K562 (cell line): ENCODE results near the gene COL25A1. TPM values are rescaled to one million over a fixed set of nuclear protein-coding genes. Genes with fewer than 3 reads are reported as not detected.
A peak's percentile ranks its signal among the peaks of the same experiment; 100 is the strongest.

ENCODE experiments used
- ATAC-seq: fragments of 200-7000 bp; cut with Tn5 transposase; 3 replicates; pipeline ENCODE4 v1.9.1; 2020; ENCODE audit warnings: moderate library complexity
- BruUV-seq: library from RNA; stranded (reverse); fragments of 400-500 nt; replicated peaks from 2 replicates; lab custom pipeline; 2021; lab: Mats Ljungman, UMichigan
- CTCF ChIA-PET: fragments of 300-600 bp; formaldehyde crosslinking; extraction: SDS; loops from one replicate; lab custom pipeline; 2021; ENCODE audit warnings: low intra/inter-chr PET ratio; lab: Yijun Ruan, JAX
- POLR2A ChIA-PET: fragments of 300-600, 350-650 bp; sonication (Branson Sonifier 250); formaldehyde crosslinking; extraction: SDS; loops from one replicate; lab custom pipeline; 2021; ENCODE audit warnings: antibody characterized with exemption, inconsistent platforms; lab: Yijun Ruan, JAX
- DNase-seq, 4 experiments: peaks; one replicate each; pipeline versions ENCODE4 v3.0.0 to v3.0.0-alpha.2; 2011 to 2018; ENCODE audit warnings: low spot score in 3 of 4, mixed read lengths in 3 of 4; ENCODE audit errors: extremely low read depth in 1 of 4
- FAIRE-seq: peaks from 2 replicates; lab custom pipeline; 2011; peaks lifted over from hg19 to GRCh38; lab: Jason Lieb, UNC
- H2AFZ ChIP-seq: 2 replicates; pipeline ENCODE4 v1.6.0; 2011; ENCODE audit warnings: low read depth, low read length, control low read depth, inconsistent platforms
- H3K27ac ChIP-seq: fragments of 200-600 bp; 3 replicates; pipeline ENCODE4 v1.8.0; 2011; ENCODE audit warnings: low read depth, mild to moderate bottlenecking, control low read depth, inconsistent platforms, low read length, moderate library complexity, mixed read lengths; ENCODE audit errors: extremely low read depth
- H3K27me3 ChIP-seq, 2 experiments: fragments of 300-600 bp in 1 of 2; 2 replicates in 1 of 2; 3 replicates in 1 of 2; pipeline versions ENCODE4 v1.6.0 to v1.8.0; 2011; ENCODE audit warnings: inconsistent platforms in 2 of 2, low read length in 2 of 2, mild to moderate bottlenecking in 1 of 2, mixed read lengths in 1 of 2, moderate library complexity in 1 of 2; ENCODE audit not compliant: control insufficient read depth in 2 of 2, insufficient read depth in 2 of 2
- H3K36me3 ChIP-seq: fragments of 300-600 bp; 3 replicates; pipeline ENCODE4 v1.8.0; 2011; ENCODE audit warnings: mild to moderate bottlenecking, low read length, inconsistent platforms; ENCODE audit not compliant: control insufficient read depth, insufficient read depth
- H3K4me1 ChIP-seq, 2 experiments: fragments of 200-600 bp in 1 of 2; replicated peaks in 1 of 2; 2 replicates in 1 of 2; 3 replicates in 1 of 2; pipeline versions ENCODE4 v1.5.1 to v1.8.0; 2011; ENCODE audit warnings: inconsistent platforms in 2 of 2, low read length in 2 of 2, mild to moderate bottlenecking in 1 of 2, mixed read lengths in 1 of 2, moderate library complexity in 1 of 2; ENCODE audit not compliant: control insufficient read depth in 2 of 2, insufficient read depth in 2 of 2
- H3K4me2 ChIP-seq: 2 replicates; pipeline ENCODE4 v1.6.1; 2011; ENCODE audit warnings: low read length, control low read depth, inconsistent platforms, mixed read lengths; ENCODE audit not compliant: insufficient read depth
- H3K4me3 ChIP-seq: fragments of 200-600 bp; sonication (generic), shearing (Covaris generic); 2 replicates; pipeline ENCODE4 v1.5.1; 2016; ENCODE audit warnings: control low read depth, inconsistent platforms
- H3K79me2 ChIP-seq: fragments of 200-600 bp; 3 replicates; pipeline ENCODE4 v1.8.0; 2011; ENCODE audit warnings: low read length, inconsistent platforms; ENCODE audit not compliant: control insufficient read depth, insufficient read depth
- H3K9ac ChIP-seq, 2 experiments: 2 replicates each; pipeline versions ENCODE4 v1.6.0 to v1.6.1; 2011; ENCODE audit warnings: low read depth in 2 of 2, low read length in 2 of 2, control low read depth in 1 of 2, inconsistent platforms in 1 of 2, mild to moderate bottlenecking in 1 of 2, mixed read lengths in 1 of 2; ENCODE audit not compliant: insufficient read depth in 1 of 2
- H3K9me1 ChIP-seq: one replicate; pipeline ENCODE4 v1.6.0; 2011; ENCODE audit warnings: inconsistent platforms, mild to moderate bottlenecking, low read length, moderate library complexity; ENCODE audit not compliant: control insufficient read depth, insufficient read depth
- H3K9me3 ChIP-seq: replicated peaks from 2 replicates; pipeline ENCODE4 v1.5.1; 2011; ENCODE audit warnings: low read depth, low read length, inconsistent platforms; ENCODE audit not compliant: control insufficient read depth, insufficient read depth
- H4K20me1 ChIP-seq: replicated peaks from 2 replicates; pipeline ENCODE4 v1.6.1; 2011; ENCODE audit warnings: low read length, inconsistent platforms, mixed read lengths; ENCODE audit not compliant: control insufficient read depth, insufficient read depth
- WGBS: fragments of 100-300 bp; shearing (Covaris generic); methylation state at CpG from one replicate; pipeline ENCODE4 v1.1.6; 2016; ENCODE audit warnings: low coverage, mixed read lengths; ENCODE audit not compliant: insufficient coverage; ENCODE audit errors: missing lambda C conversion rate; 5-methylcytosine and 5-hydroxymethylcytosine counted together
- in situ Hi-C: fragments of 300-500 bp; cut with MboI; formaldehyde crosslinking; loops from 4 replicates; pipeline ENCODE4 v1.15.0; 2018; ENCODE audit warnings: inconsistent platforms, mixed read lengths
- intact Hi-C: fragments of 100-400 bp; cut with micrococcal nuclease; formaldehyde crosslinking; loops from 2 replicates; pipeline ENCODE4 v1.14.2; 2022
- polyA plus RNA-seq, 8 experiments: library from polyadenylated mRNA; depleted of rRNA in 4 of 8; stranded (reverse) in 5 of 8; unstranded in 3 of 8; fragments of >200 nt; fragmentation: Nextera tagmentation in 2 of 8; fragmentation: Illumina TruSeq in 1 of 8; extraction: Ambion mirVana in 2 of 8; extraction: Trizol in 1 of 8; gene quantifications; 2 replicates each; pipeline versions ENCODE4 v1.2.1 to v1.2.3, GENCODE V29; 2011 to 2014; ENCODE audit warnings: inconsistent platforms in 1 of 8, missing spikeins in 1 of 8
- total RNA-seq, 7 experiments: library from RNA; depleted of rRNA in 6 of 7; stranded (reverse); fragments of >200 nt in 6 of 7; fragmentation: Illumina TruSeq in 2 of 7; extraction: Trizol in 2 of 7; gene quantifications; 2 replicates each; pipeline versions ENCODE4 v1.2.1 to v1.2.3, GENCODE V29; 2011 to 2021; ENCODE audit warnings: low replicate concordance in 1 of 7
- TF ChIP-seq, protein P1 (sequence below): fragments of 450-650 bp; IDR thresholded peaks from 2 replicates; pipeline ENCODE4 v1.6.1; 2016; ENCODE audit warnings: mild to moderate bottlenecking
- TF ChIP-seq, protein P2 (sequence below): fragments of 450-650 bp; IDR thresholded peaks from 2 replicates; pipeline ENCODE4 v1.6.1; 2018; ENCODE audit not compliant: partially characterized antibody

COL25A1 gene
- total and polyA plus RNA-seq, 9 of the 15 experiments (the other 6 are each of a cell fraction or from before 2014, with no cell fraction given), result 0.03 to 0.62 (median 0.27) TPM

DNA sequence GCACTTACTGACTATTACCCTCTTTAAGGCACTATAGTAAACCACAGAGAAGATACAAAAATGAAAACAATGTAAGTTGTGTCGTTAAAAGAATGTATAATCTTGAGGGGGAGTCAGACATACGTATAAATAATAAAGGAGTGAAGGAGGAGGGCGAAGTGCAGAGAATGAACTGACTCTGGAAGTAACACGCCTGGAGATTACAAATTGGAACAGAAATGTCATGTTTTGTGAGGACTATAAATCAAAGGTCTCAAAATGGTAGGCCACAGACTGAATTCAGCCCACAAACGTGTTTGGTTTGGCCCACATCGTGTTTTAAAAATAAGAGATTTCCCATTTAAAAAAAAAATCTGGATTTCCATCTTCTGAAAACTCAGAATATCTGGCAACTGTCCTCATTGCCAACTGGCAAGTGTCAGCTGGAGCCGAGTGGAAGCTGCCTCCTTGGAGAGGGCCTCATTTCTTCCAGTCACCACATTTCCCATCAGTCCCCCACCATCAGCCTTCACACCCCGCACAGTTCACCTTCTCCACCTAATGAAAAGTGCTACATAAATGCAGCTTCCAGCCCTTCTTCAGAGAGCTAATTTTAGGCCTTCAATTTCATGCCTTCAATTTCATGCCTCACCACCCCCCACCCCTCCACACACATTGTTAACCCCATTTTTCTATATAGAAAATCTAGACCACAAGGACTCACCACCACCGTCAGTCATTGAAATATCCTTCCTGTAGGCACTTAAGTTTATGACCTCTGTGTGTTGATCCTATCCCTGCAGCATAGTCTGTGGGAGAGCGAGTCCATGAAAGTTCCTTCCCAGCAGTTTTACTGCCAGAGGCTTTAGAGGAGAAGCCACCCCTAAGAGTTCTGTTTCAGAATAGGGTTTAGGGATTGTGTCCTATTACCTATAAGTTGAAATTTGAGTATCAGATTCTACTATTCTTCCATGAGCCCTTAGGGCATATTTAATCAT lies 32.0 kb upstream of the COL25A1 start:
- 21% methylated on average over 10 of the region's 10 CpGs for WGBS
- ATAC-seq (no peak), FAIRE-seq (no peak), DNase-seq (no peak)
- Histone ChIP-seq H4K20me1 (no peaks in the 10 kb centered on the region), H3K4me1 (no peaks in the 10 kb centered on the region), H3K4me2 (no peak overlapping the region), H3K79me2 (no peaks in the 10 kb centered on the region), H3K9ac (no peak overlapping the region), H3K27ac (no peak overlapping the region), H3K4me3 (no peak overlapping the region), H3K36me3 (no peaks in the 10 kb centered on the region), H3K9me3 (no peaks in the 10 kb centered on the region), H2AFZ (peak overlapping the region; percentile 1; the same call in 1 of the 2 replicates), H3K9me1 (no peaks in the 10 kb centered on the region), H3K27me3 (no peaks in the 10 kb centered on the region)
- BruUV-seq, result no TSS peak
- intact Hi-C loops (loop anchor here (5.0 kb wide), 1 partner anchor 73 kb away; no protein-coding TSS in a partner anchor), in situ Hi-C loops (no loop called here)
- ChIA-PET POLR2A (interaction anchor here (0.6 kb wide), 2 partner anchors 31 to 453 kb away, joined by 3 to 5 read pairs; no protein-coding TSS in a partner anchor), CTCF (no interaction called here)
- TF ChIP-seq, protein P1, sequence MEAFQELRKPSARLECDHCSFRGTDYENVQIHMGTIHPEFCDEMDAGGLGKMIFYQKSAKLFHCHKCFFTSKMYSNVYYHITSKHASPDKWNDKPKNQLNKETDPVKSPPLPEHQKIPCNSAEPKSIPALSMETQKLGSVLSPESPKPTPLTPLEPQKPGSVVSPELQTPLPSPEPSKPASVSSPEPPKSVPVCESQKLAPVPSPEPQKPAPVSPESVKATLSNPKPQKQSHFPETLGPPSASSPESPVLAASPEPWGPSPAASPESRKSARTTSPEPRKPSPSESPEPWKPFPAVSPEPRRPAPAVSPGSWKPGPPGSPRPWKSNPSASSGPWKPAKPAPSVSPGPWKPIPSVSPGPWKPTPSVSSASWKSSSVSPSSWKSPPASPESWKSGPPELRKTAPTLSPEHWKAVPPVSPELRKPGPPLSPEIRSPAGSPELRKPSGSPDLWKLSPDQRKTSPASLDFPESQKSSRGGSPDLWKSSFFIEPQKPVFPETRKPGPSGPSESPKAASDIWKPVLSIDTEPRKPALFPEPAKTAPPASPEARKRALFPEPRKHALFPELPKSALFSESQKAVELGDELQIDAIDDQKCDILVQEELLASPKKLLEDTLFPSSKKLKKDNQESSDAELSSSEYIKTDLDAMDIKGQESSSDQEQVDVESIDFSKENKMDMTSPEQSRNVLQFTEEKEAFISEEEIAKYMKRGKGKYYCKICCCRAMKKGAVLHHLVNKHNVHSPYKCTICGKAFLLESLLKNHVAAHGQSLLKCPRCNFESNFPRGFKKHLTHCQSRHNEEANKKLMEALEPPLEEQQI, result no peak
- TF ChIP-seq, protein P2, sequence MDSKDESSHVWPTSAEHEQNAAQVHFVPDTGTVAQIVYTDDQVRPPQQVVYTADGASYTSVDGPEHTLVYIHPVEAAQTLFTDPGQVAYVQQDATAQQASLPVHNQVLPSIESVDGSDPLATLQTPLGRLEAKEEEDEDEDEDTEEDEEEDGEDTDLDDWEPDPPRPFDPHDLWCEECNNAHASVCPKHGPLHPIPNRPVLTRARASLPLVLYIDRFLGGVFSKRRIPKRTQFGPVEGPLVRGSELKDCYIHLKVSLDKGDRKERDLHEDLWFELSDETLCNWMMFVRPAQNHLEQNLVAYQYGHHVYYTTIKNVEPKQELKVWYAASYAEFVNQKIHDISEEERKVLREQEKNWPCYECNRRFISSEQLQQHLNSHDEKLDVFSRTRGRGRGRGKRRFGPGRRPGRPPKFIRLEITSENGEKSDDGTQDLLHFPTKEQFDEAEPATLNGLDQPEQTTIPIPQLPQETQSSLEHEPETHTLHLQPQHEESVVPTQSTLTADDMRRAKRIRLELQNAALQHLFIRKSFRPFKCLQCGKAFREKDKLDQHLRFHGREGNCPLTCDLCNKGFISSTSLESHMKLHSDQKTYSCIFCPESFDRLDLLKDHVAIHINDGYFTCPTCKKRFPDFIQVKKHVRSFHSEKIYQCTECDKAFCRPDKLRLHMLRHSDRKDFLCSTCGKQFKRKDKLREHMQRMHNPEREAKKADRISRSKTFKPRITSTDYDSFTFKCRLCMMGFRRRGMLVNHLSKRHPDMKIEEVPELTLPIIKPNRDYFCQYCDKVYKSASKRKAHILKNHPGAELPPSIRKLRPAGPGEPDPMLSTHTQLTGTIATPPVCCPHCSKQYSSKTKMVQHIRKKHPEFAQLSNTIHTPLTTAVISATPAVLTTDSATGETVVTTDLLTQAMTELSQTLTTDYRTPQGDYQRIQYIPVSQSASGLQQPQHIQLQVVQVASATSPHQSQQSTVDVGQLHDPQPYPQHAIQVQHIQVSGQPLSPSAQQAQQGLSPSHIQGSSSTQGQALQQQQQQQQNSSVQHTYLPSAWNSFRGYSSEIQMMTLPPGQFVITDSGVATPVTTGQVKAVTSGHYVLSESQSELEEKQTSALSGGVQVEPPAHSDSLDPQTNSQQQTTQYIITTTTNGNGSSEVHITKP, result peak; percentile 66
